ENCODE measurements around the gene DOHH. TPM values are rescaled to one million over a fixed set of nuclear protein-coding genes. Genes with fewer than 3 reads are reported as not detected.

The DOHH gene
- 10 to 100 TPM; 14.1 to 18.4 TPM for total RNA-seq

DNA sequence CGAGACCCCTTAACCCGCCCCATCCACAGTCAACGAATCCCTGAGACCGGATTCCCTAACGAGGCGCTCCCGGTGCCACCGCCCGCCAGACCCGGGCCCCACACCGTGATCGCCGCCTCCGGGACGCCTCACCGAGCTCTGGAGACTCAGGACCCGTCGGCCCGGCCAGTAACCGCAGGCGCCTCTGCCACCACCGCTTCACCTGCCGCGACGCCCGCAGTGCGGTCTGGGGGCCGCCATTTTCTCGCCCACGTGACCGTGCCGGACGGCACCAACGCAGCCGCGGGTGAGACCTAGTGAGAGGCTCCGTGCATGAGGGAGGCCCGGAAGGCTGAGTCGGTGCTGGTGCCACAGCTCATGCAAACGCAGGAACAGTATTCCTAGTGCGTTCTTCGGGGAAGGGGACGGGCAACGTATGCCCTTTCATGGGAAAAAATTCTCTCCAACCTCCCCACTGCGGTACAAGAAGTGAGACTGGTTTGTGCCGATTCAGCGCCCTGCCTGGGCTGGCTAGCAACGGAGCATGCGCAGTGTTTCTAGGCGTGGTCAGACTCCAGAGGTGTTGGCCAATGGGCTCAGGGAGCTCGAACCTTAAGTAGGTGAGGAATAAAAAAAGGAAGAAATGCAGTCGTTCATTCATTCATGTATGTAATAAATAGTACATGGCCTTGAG is at the start of gene DOHH:
Gene DOHH (minus strand): TSS at position 246 of the 673 bp plus-strand sequence. CDS start 3,860 bp downstream, outside the sequence.
- no peaks in the 10 kb centered on the region for H3K9me3 ChIP-seq
- TF ChIP-seq CTCF (IDR thresholded peaks at IDR 0.05): no peak
- H3K4me1 ChIP-seq: peaks cover 0 to 17% of the 10 kb centered on the region in 2 donors
- peak; percentile 95 for DNase-seq (ENCODE audit: low spot score)
- H3K4me3 ChIP-seq: peak within 1 kb of the TSS; percentile 73 to 85
- H3K36me3 ChIP-seq: peaks cover 10% of the 10 kb centered on the region
- H3K27ac ChIP-seq: peak within 1 kb of the TSS; percentile 88 to 89
- H3K27me3 ChIP-seq: no peaks in the 10 kb centered on the region

GRCh38 chr19:3549816-3550215 is 49.3 kb upstream of the DOHH start:
- no peaks in the 10 kb centered on the region for H3K27me3 ChIP-seq
- DNase-seq (ENCODE audit: low spot score): no peak
- H3K36me3 ChIP-seq: no peaks in the 10 kb centered on the region
- no peak for TF ChIP-seq CTCF (IDR thresholded peaks at IDR 0.05)
- H3K4me3 ChIP-seq: no peak overlapping the region
- H3K9me3 ChIP-seq: no peaks in the 10 kb centered on the region
- H3K4me1 ChIP-seq: peaks cover 0 to 15% of the 10 kb centered on the region in 2 donors
- H3K27ac ChIP-seq: no peak overlapping the region

- no peak for TF ChIP-seq CTCF (IDR thresholded peaks at IDR 0.05)
- Histone ChIP-seq H3K36me3 (no peaks in the 10 kb centered on the region), H3K4me3 (no peak overlapping the region), H3K4me1 (peaks cover 0 to 5% of the 10 kb centered on the region in 2 donors), H3K27me3 (no peaks in the 10 kb centered on the region), H3K27ac (no peak overlapping the region), H3K9me3 (no peaks in the 10 kb centered on the region)
- DNase-seq (ENCODE audit: low spot score): no peak
Measured at GRCh38 chr19:3548606-3549005, 48.1 kb upstream of the DOHH start.

DNA sequence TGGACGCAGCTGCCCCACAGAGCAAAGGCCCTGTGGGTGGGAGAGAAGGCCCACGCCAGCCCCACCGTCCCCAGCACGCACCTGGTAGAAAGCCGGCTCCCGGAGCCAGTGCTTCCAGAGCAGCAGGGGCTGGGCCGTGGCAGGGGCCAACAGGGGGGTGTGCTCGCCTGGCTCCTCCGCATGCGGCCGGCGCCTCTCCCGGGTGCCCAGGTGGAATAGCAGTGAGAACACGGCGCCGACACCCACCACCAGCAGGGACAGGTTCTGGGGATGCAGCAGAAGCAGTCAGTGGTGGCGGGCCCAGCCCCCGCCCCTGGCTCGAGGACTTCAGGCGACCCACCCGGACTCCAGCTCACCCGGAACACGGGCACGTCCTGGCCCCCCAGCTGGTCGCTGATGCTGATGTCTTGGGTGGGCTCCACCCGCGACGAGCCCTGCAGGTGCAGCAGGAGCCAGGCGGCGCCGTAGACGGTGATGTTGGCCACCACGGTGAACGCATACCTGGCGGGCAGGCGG is 47.4 kb upstream of the DOHH start:
- Histone ChIP-seq H3K27me3 (no peaks in the 10 kb centered on the region), H3K4me3 (no peak overlapping the region), H3K9me3 (no peaks in the 10 kb centered on the region), H3K4me1 (peaks cover 0 to 5% of the 10 kb centered on the region in 2 donors), H3K27ac (no peak overlapping the region), H3K36me3 (no peaks in the 10 kb centered on the region)
- DNase-seq (ENCODE audit: low spot score): no peak
- TF ChIP-seq CTCF (IDR thresholded peaks at IDR 0.05): no peak

DNA sequence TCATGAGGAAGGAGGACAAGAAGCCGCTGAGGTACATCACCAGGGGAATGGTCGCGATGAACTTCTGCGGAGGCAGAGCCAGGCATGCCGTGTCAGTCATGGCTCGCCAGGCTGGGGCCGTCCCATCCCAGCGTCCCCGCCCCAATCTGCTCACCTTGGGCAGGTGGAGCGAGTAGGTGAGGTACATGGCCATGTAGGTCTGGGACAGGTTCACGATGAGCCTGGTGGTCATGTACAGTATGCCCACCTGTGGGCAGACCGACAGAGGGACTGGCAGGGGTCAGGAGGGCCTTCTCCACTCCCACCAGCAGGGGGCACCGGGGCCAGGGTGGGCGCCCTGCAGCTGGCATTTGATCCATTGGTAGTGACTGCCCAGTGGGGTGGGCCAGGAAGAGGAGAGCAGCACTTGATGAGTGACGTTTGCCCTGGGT is 46.8 kb upstream of the DOHH start:
- no peaks in the 10 kb centered on the region for H3K9me3 ChIP-seq
- TF ChIP-seq CTCF (IDR thresholded peaks at IDR 0.05): peak in 1 of 2 donors; percentile 52
- no peaks in the 10 kb centered on the region for H3K27me3 ChIP-seq
- H3K4me3 ChIP-seq: no peak overlapping the region
- H3K4me1 ChIP-seq: no peaks in the 10 kb centered on the region
- no peak for DNase-seq (ENCODE audit: low spot score)
- no peak overlapping the region for H3K27ac ChIP-seq
- H3K36me3 ChIP-seq: no peaks in the 10 kb centered on the region

Measured in right atrium auricular region (tissue), 2 donors.